ENCODE results near the gene PKN1. TPM values are rescaled to one million over a fixed set of nuclear protein-coding genes. Genes with fewer than 3 reads are reported as not detected.

The PKN1 gene
- total RNA-seq (2021) (170 to 197 TPM (median 187 TPM) in 3 replicates), Bru-seq, nascent RNA (percentile 55 among the genes with signal in this experiment)
- long read RNA-seq, experiment 1, transcript PKN1-201 (22 exons, 3,069 nt), result major isoform, 603 of 700 reads
- long read RNA-seq, experiment 1, partial matches to known transcripts, result 49 of 700 reads
- long read RNA-seq, experiment 1, other reads (novel, unspliced or antisense), result 47 of 700 reads
- long read RNA-seq, experiment 2, transcript PKN1-201 (22 exons, 3,069 nt), result major isoform, 63 of 155 reads
- long read RNA-seq, experiment 2, partial matches to known transcripts, result 71 of 155 reads
- long read RNA-seq, experiment 2, other reads (novel, unspliced or antisense), result 20 of 155 reads
- long read RNA-seq, experiment 3, partial matches to known transcripts, result 6 of 7 reads
- long read RNA-seq, experiment 3, other reads (novel, unspliced or antisense), result 1 of 7 reads

GRCh38 chr19:14432791-14433553 lies at the start of gene PKN1:
TSS of gene PKN1 (plus strand) at chr19:14433306. CDS start at chr19:14433522, 216 bp downstream.
- Mint-ChIP-seq H3K4me1 (peaks cover 7% of the 10 kb centered on the region), H3K9me3 (no peaks in the 10 kb centered on the region), H3K36me3 (no peaks in the 10 kb centered on the region), H3K27me3 (ENCODE audit: low read depth) (peaks cover 29% of the 10 kb centered on the region), H3K27ac (peak within 1 kb of the TSS; percentile 72), H3K4me3 (peak within 1 kb of the TSS; percentile 82)
- TF ChIP-seq STAT6 (CRISPR knock-in tag; conservative IDR thresholded peaks at IDR 0.05; ENCODE audit: low read depth) (no peak), GTF2I (CRISPR knock-in tag; conservative IDR thresholded peaks at IDR 0.05) (peak; percentile 65; the same call in 1 of the 2 replicates), USF2 (CRISPR knock-in tag; IDR thresholded peaks at IDR 0.05) (peak; percentile 91)
- DNase-seq (ENCODE audit: low spot score) (peak; percentile 72), ATAC-seq (peak; percentile 54)
- POLR2A ChIA-PET, result interaction anchor here (1.3 kb wide), 1 partner anchor 40 kb away, joined by 3 read pairs; no protein-coding TSS in a partner anchor
- CTCF ChIA-PET, result interaction anchor here (0.6 to 5.3 kb wide), 18 partner anchors 12 to 297 kb away, joined by 3 to 53 read pairs (median 6); partner anchors contain the start of genes ASF1B and PTGER1

GRCh38 chr19:14383661-14384555 lies 49.2 kb upstream of the PKN1 start:
- peaks cover 6% of the 10 kb centered on the region for H3K27me3 Mint-ChIP-seq (ENCODE audit: low read depth)
- peaks cover 30% of the 10 kb centered on the region for H3K4me1 Mint-ChIP-seq
- H3K36me3 Mint-ChIP-seq, result no peaks in the 10 kb centered on the region
- DNase-seq (ENCODE audit: low spot score), result no peak
- H3K9me3 Mint-ChIP-seq, result no peaks in the 10 kb centered on the region
- no peak overlapping the region for H3K4me3 Mint-ChIP-seq
- ATAC-seq, result no peak
- ChIA-PET CTCF (interaction anchor here (0.6 to 5.7 kb wide), 6 partner anchors 14 to 401 kb away, joined by 3 to 38 read pairs (median 4); no protein-coding TSS in a partner anchor), POLR2A (interaction anchor here (0.6 to 0.7 kb wide), 2 partner anchors 11 to 23 kb away, joined by 3 to 5 read pairs; no protein-coding TSS in a partner anchor)
- H3K27ac Mint-ChIP-seq, result no peak overlapping the region
- TF ChIP-seq ZNF219 (CRISPR knock-in tag; IDR thresholded peaks at IDR 0.05; ENCODE audit: borderline replicate concordance) (no peak), GTF2I (CRISPR knock-in tag; conservative IDR thresholded peaks at IDR 0.05) (peak; percentile 61; the same call in 1 of the 2 replicates), HMGA2 (CRISPR knock-in tag; IDR thresholded peaks at IDR 0.05) (no peak)

GRCh38 chr19:14385492-14385891 lies 47.6 kb upstream of the PKN1 start:
- peaks cover 24% of the 10 kb centered on the region for H3K4me1 Mint-ChIP-seq
- no peaks in the 10 kb centered on the region for H3K9me3 Mint-ChIP-seq
- no peak overlapping the region; the same call in 1 of the 2 replicates for H3K27ac Mint-ChIP-seq
- no peaks in the 10 kb centered on the region for H3K36me3 Mint-ChIP-seq
- ChIA-PET CTCF (interaction anchor here (0.7 to 5.7 kb wide), 3 partner anchors 14 to 312 kb away, joined by 3 to 38 read pairs (median 6); no protein-coding TSS in a partner anchor), POLR2A (interaction anchor here (0.6 kb wide), 1 partner anchor 1560 kb away, joined by 6 read pairs; no protein-coding TSS in a partner anchor)
- H3K27me3 Mint-ChIP-seq (ENCODE audit: low read depth), result peaks cover 3% of the 10 kb centered on the region
- DNase-seq (ENCODE audit: low spot score) (no peak), ATAC-seq (no peak)
- no peak overlapping the region for H3K4me3 Mint-ChIP-seq
- TF ChIP-seq ZNF263 (CRISPR knock-in tag; IDR thresholded peaks at IDR 0.05; ENCODE audit: low read depth) (no peak), ATF2 (CRISPR knock-in tag; IDR thresholded peaks at IDR 0.05; ENCODE audit: borderline replicate concordance, low read depth) (no peak), ATF3 (CRISPR knock-in tag; conservative IDR thresholded peaks at IDR 0.05) (no peak), MLX (CRISPR knock-in tag; IDR thresholded peaks at IDR 0.05) (no peak), NFYB (CRISPR knock-in tag; conservative IDR thresholded peaks at IDR 0.05; ENCODE audit: low read depth) (no peak), E2F4 (CRISPR knock-in tag; IDR thresholded peaks at IDR 0.05; ENCODE audit: borderline replicate concordance, low read depth) (no peak), CTCF (IDR thresholded peaks at IDR 0.05) (no peak), ZNF396 (CRISPR knock-in tag; IDR thresholded peaks at IDR 0.05; ENCODE audit: borderline replicate concordance) (no peak), ZNF219 (CRISPR knock-in tag; IDR thresholded peaks at IDR 0.05; ENCODE audit: borderline replicate concordance) (no peak), HMGA2 (CRISPR knock-in tag; IDR thresholded peaks at IDR 0.05) (no peak), JUN (CRISPR knock-in tag; IDR thresholded peaks at IDR 0.05) (no peak), NFATC4 (CRISPR knock-in tag; IDR thresholded peaks at IDR 0.05) (no peak)

Data from WTC11 (cell line).